ENCODE results near the gene ADISSP. TPM values are rescaled to one million over a fixed set of nuclear protein-coding genes. Genes with fewer than 3 reads are reported as not detected.

Gene ADISSP
- total RNA-seq, 1 donor from 2014 or later, result 40.8 TPM

DNA sequence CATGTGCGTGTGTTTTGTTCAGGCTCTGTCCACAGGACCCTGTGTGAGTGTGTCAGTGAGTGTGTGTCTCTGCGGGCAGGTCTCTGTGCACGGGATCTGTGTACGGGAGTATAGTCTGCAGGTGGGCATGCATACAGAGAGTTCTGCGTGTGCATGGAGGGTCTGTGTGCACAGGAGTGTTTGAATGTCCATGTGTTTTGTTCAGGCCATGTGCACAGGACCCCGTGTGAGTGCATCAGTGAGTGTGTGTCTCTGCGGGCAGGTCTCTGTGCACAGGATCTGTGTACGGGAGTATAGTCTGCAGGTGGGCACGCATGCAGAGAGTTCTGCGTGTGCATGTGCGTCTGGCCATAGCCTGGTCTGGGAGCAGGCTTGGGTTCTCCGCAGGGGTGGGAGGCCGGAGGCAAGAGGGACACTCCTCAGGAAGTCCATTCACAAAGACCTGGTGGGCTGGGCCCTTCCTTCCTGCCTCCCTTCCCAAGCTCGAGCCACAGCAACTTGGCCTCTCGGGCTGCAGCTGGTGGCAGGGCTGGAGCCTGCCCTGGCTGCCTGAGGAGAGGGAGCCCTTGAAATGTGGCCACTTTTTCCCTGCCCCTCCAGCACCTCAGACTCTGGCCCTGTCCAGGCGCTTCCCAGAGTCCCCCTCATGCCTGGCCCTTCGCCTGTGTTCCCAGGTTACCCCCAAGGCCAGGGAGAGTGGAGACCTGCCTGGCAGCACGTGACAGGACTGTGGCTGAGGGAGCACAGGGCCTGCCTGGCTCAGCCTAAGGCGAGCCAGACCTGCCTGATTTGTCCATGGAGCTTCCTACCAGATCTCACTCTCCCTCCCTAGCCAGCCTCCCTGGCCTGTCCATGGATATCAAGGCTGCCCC lies 28.3 kb downstream of the ADISSP start:
- no peak for DNase-seq (ENCODE audit: low read depth)

- DNase-seq (ENCODE audit: low read depth), result no peak
Measured at GRCh38 chr20:3738111-3739053, 29.2 kb downstream of the ADISSP start.

DNA sequence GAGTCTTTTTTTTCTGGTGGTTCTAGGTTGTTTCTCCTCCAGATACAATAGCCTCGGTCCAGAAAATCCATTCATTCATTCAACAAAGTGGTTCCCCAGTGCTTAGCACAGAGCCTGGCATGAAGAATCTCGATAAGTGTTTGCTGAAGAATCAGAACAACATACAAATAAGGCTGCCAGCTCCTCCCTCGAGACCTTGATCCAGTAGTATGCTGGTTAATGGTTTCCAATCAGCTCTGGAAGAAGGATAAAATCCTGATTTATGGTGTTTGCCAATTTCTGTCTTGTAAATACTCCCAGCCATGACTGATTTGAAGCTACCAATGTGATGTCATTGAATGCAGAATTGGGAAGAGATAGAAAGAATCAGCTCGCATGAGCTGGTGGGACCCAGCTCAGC lies 31.8 kb downstream of the ADISSP start:
- no peak for DNase-seq (ENCODE audit: low read depth)

DNA sequence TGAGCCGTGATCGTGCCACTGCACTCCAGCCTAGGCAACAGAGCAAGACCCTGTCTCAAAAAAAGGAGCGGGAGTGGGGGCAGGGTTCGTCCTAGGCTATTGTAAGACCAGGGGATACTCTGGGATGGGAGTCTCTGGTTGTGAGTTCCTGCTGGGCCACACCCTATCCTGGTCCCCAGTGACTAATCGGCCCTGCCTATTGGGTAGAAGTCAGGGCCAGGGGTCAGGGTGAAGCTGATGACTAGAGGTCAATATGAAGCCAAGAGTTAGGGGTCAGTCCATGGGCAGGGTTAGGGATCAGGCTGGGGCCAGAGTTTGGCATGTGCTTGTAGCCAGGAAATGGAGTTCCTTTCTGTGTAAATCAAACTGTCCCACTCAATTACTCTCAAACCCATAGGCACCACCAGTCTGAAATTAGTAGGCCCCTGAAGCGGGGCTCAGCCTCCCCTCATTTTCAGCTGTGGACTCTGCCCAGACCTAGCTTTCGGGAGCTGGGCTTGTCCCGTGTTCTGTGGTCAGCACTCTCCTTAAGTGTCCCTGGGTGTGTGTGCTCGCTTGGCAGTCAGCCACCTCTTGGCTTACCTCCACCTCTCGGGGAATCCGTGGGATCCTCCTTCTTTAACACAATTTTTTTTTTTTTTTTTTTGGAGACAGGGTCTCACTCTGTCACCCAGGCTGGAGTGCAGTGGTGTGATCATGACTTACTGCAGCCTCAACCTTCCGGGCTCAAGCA lies 33.3 kb downstream of the ADISSP start:
- DNase-seq (ENCODE audit: low read depth), result no peak

DNA sequence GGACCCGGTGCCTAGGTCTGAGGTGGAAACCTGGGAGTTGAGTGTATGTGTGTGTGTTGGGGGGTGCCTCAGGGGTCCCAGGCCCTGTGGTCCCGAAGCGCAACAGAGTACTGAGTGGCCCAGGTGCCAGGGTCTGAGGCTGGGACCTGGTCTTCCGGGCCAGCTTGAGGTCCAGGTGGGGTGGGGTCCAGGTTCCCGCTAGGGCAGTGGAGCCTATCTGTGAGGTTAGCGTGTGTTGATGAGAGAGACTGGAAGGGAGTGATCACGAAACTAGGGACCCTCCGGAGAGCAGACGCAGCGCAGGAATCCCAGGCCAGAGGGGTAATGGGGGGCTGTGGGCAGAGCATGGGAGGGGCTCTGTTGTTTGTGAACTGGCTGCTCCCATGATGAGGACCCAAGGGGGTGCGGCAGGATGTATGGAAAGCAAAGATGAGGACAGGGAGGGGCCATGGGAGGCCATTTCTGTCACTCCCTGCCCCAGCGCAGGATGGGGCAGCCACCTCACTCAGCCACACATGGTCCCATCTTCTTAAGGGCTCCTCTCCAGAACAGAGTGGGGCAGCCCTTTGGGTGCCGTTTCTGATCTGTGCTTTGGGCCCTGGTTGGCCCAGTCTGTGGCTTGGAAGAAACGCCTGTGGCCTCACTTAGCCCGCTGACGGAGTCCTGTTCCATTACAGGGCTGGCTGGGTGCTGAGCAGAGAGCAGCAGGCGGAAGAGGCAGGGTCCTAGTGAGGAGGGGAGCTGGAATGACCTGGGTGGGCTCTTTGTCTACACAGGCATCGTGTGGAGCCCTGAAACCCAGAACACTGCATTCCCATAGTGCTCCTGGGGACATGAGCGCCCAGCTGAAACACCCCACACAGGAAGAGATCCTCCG lies 34.2 kb downstream of the ADISSP start:
- DNase-seq (ENCODE audit: low read depth), result no peak

DNA sequence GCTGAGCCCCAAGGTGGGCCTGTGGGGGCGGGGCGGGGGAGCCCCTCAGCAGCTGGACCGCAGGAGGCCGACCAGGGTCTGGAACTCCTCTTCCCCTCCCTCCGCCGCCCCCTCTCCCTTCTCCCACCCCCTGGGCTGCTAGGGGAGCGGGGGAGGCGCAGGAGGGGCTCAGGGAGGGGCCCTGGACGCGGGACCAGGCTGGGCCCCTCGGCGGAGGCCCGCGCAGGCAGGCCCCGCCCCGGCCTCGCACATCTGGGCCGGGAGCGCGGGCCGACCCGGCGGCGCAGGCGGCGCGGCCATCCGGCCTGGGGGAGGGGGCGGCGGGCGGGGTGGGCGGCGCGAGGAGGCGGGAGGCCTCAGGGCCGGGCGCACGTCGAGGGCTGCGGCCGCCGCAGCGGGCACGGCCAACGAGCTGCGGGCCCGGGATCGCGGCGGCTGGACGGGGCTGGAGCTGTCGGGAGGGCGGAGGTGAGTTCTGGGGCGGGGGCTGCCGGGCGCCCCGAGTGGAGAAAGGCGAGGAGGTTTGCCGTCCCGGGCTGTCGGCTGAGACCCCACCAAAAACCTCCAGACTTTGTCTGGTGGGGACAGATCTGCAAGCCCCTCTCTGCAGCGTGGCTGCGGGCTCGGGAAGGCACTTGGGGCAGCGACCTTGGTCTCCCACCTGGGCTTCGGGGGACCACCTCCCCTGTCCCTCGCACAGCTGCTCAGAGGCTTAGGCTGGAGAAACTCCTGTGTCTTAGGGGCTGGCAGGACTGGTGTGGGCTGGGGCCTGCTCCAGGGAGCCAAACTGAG lies 35.0 kb downstream of the ADISSP start, which contains the start of gene HSPA12B:
Gene HSPA12B, plus strand, starts transcription at position 359 of the 792 bp plus-strand sequence. CDS start 5,990 bp downstream, outside the sequence.
- DNase-seq (ENCODE audit: low read depth), result no peak

- no peak for DNase-seq (ENCODE audit: low read depth)
Measured at GRCh38 chr20:3731944-3732326, 35.6 kb downstream of the ADISSP start.

DNA sequence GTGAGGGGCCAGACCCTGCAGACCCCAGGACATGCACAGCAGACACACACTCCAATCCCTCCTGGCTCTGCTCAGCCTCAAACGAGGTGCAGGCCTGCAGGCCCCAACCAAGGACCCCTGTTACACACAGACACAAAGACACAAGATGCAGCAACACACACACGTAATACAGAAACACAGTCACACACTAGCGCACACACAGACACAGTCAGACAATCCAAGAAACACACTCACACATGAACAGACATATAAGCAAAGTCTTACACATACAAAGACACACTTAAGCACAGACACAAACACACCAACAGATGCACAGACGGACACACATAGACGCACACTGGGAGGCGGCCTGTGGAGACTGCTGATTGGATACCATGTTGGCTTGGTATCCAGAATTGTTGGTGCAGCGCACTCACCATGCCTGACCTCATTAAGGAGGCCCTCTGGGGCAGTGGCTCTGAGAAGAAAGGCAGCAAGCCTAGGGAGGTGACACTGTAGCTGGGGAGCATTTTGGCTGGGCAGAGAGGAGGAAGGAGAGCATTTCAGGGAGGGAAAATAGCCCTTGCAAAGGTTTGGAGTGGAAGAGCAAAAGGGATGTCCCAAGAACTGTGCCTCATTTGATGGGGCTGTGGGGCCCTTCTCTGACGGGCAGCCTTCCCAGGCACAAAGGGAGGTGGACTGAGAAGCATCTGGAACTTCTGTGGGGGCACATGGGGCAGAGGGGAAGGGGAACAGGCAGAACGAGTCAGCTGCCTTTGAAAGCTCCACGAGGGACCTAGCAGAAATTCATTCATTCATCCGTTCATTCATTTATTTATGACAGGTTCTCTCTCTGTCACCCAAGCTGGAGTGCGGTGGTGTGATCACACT lies 36.5 kb downstream of the ADISSP start:
- DNase-seq (ENCODE audit: low read depth), result no peak

DNA sequence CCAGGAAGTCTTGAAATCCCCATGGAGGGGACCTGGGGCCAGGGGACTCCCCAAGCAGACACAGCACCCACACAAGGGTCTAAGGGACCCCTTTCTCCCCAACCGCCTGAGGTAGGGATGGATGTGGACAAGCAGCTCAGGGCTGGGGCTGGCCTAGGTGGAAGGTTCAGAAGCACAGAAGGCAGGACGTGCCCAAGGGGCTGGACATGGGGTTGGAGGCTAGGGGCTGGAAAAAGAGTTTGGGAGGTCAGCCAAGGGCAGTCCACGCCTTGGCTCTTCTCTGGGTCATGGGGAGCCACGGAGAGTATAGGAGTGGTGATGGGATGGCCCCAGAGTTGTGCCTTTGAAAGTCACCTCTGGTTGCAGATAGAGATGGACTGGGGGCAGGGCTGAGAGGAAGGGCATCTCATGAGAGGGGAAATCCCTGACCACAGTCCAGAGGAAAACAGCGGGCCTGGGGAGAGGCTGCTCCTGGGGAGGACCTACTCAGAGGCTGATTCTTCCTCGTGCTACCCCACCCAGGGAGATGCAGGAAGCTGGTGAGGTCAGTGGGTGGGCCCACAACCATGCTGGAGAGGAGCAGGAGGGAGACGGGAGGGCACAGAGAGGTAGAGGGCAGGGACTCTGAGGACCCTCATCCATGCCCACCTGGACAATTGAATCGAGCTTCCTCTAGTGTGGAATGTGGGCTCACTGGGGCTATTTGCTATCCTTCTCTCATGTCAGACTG lies 37.6 kb downstream of the ADISSP start:
- DNase-seq (ENCODE audit: low read depth), result no peak

DNA sequence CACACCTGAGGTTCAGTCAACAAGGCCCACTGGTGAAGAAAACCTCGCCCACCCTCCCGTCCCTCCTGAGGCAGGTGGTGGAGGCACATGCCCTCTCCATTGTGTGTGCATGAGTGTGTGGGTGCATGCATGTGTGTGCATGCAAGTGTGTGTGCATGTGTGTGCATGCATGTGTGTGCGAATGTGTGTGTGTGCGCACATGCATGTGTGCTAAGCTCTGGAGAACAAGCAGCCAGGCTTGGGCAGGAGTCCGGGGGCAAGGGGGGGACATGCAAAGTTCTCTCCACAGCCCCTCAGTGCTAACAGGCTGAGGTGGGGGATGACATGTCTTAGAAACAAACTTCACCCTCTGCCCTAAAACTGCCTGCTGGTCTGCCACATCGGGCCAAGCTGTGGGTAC lies 38.2 kb downstream of the ADISSP start:
- DNase-seq (ENCODE audit: low read depth), result no peak

GRCh38 chr20:3728876-3729275 lies 38.7 kb downstream of the ADISSP start:
- DNase-seq (ENCODE audit: low read depth), result no peak

GRCh38 chr20:3728354-3728753 lies 39.2 kb downstream of the ADISSP start:
- DNase-seq (ENCODE audit: low read depth), result no peak

DNA sequence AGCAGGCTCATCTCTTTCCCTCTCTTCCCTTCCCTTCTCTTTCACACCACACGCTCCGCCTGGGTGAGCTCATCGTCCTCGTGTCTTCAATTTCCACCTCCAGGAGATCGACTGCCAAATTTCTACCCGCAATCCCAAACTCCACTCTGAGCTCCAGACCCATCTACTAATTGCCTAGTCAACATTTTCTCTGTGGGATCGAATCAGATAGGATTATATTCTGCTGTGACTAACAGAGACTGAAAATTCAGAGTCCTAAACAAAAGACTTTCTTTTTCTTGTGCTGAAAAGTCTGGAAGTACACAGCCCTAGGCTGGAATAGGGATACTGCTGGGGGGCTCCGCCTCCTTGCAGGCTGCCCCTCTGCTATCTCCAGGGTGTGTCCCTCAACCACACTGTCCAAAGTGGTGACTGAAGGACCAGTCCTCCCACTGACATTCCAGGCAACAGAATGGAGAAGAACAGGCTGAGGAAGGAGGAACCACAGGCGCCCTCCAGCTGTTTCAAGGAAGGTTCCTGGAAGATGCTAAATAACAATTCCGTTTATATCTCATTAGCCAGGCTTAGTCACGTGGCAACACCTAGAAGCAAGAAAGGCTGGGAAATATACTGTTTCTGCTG lies 40.0 kb downstream of the ADISSP start:
- peak; percentile 85 for DNase-seq (ENCODE audit: low read depth)

- no peak for DNase-seq (ENCODE audit: low read depth)
Measured at GRCh38 chr20:3724356-3724755, 43.2 kb downstream of the ADISSP start.

- DNase-seq (ENCODE audit: low read depth), result no peak
Measured at GRCh38 chr20:3723284-3723683, 44.3 kb downstream of the ADISSP start.

DNA sequence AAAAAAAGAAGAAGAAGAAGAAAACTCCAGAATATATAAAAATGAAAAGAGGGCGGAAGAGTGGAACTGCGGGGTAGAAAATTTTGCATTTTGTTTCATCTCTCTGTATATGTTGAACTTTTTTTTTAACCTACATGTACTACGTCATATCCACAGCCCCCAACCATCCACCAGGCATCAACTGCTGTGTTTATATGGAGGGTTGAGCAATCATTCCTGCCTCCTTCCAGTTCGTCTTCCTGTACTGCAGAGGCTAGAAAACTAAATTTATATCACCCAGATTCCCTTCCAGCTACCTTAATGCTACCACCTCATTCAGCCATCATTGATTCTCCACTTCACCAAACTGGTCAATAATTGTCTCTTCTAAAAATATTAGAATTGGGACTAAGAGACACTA lies 45.6 kb downstream of the ADISSP start:
- DNase-seq (ENCODE audit: low read depth), result no peak

GRCh38 chr20:3720626-3721025 lies 46.9 kb downstream of the ADISSP start:
- DNase-seq (ENCODE audit: low read depth), result no peak

Data from myocyte (in vitro differentiated cells).